HCT116 (cell line): ENCODE measurements around the gene TRA2A.

ENCODE experiments used
- CBX3 ChIP-seq: IDR thresholded peaks from 2 replicates; pipeline ENCODE4 v1.6.1; 2012; ENCODE audit warnings: low read depth
- CTCF ChIP-seq, 3 experiments: fragments of 200-600 bp in 1 of 3; sonication (generic) in 1 of 3; IDR thresholded peaks in 2 of 3; conservative IDR thresholded peaks in 1 of 3; 2 replicates each; pipeline ENCODE4 v1.5.1; 2012 to 2017; ENCODE audit warnings: low read depth in 2 of 3, low read length in 2 of 3, antibody characterized with exemption in 1 of 3, borderline replicate concordance in 1 of 3, control low read depth in 1 of 3, mild to moderate bottlenecking in 1 of 3, mixed read lengths in 1 of 3, mixed run types in 1 of 3, moderate library complexity in 1 of 3; ENCODE audit not compliant: insufficient read depth in 1 of 3
- ELF1 ChIP-seq: IDR thresholded peaks from 2 replicates; pipeline ENCODE4 v1.6.1; 2012; ENCODE audit warnings: low read depth, borderline replicate concordance
- EZH2 ChIP-seq: fragments of 200-600 bp; sonication (generic); IDR thresholded peaks from 2 replicates; pipeline ENCODE4 v1.6.1; 2017; ENCODE audit warnings: antibody characterized with exemption, mixed run types
- EZH2phosphoT487 ChIP-seq: fragments of 200-600 bp; IDR thresholded peaks from 2 replicates; pipeline ENCODE4 v1.6.1; 2018; ENCODE audit warnings: antibody characterized with exemption, borderline replicate concordance
- POLR2A ChIP-seq: IDR thresholded peaks from 2 replicates; pipeline ENCODE4 v1.7.0; 2011; ENCODE audit warnings: borderline replicate concordance; ENCODE audit not compliant: insufficient read depth, insufficient read length; ENCODE audit errors: extremely low read depth
- POLR2AphosphoS5 ChIP-seq: IDR thresholded peaks from 2 replicates; pipeline ENCODE4 v1.6.1; 2011; ENCODE audit warnings: mild to moderate bottlenecking, low read depth, low read length, moderate library complexity
- RAD21 ChIP-seq: IDR thresholded peaks from 2 replicates; pipeline ENCODE4 v1.6.1; 2012; ENCODE audit warnings: low read depth, mild to moderate bottlenecking
- REST ChIP-seq: IDR thresholded peaks from 2 replicates; pipeline ENCODE4 v1.6.1; 2012; ENCODE audit warnings: low read depth
- SIN3A ChIP-seq: IDR thresholded peaks from 2 replicates; pipeline ENCODE4 v1.6.1; 2012; ENCODE audit warnings: low read depth
- ZBTB33 ChIP-seq: IDR thresholded peaks from 2 replicates; pipeline ENCODE4 v1.6.1; 2011; ENCODE audit warnings: mild to moderate bottlenecking, low read length, moderate library complexity; ENCODE audit not compliant: insufficient replicate concordance; ENCODE audit errors: extremely low read depth
- ZNF274 ChIP-seq: fragments of 200-500 bp; sonication (Bioruptor generic); IDR thresholded peaks from 2 replicates; pipeline ENCODE4 v1.6.1; 2014; ENCODE audit warnings: mild to moderate bottlenecking, low read depth, low read length, inconsistent platforms
- TF ChIP-seq, protein P1 (sequence below): IDR thresholded peaks from 2 replicates; pipeline ENCODE4 v1.6.1; 2012

DNA sequence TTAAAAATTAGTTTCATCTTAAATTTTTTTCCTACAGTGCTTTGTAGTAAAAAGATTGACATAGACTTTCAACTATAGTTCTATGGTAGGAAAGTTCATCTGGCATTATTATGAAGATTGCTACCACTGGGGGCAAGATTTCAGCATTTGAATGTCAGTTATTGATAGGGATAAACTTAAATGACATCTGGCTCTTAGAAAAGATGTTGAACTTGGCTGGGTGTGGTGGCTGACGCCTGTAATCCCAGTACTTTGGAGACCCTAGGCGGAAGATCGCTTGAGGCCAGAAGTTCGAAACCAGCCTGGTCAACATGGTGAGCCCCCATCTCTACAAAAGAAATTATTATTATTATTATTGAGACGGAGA, 1.4 kb upstream of the TRA2A start:
- TF ChIP-seq CTCF (IDR thresholded peaks at IDR 0.05 in 2 of 3, conservative IDR thresholded peaks at IDR 0.05 in 1 of 3; ENCODE audit: borderline replicate concordance in 1 of 3, insufficient read depth in 1 of 3, low read depth in 2 of 3, low read length in 2 of 3) (peak in 2 of 3 experiments; percentile 15 to 36; a peak in 2 of 6 replicates), RAD21 (no peak), ZBTB33 (no peak), SIN3A (no peak), CBX3 (no peak), EZH2phosphoT487 (no peak), POLR2A (no peak), POLR2AphosphoS5 (no peak), ZNF274 (no peak), REST (no peak), ELF1 (no peak), EZH2 (no peak)
- TF ChIP-seq, protein P1, sequence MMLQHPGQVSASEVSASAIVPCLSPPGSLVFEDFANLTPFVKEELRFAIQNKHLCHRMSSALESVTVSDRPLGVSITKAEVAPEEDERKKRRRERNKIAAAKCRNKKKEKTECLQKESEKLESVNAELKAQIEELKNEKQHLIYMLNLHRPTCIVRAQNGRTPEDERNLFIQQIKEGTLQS: no peak
